Globus pallidus (tissue), 1 donor: ENCODE results near the gene SUV39H1.
"Not testable (repeated sequence)": the region's sequence is repeated elsewhere in the genome, so short reads cannot be mapped to it uniquely, and the experiment has no call there.

Source experiments
- DNase-seq: peaks from one replicate; pipeline ENCODE4 v3.0.0-alpha.2; 2015; ENCODE audit warnings: low spot score

The SUV39H1 gene

DNA sequence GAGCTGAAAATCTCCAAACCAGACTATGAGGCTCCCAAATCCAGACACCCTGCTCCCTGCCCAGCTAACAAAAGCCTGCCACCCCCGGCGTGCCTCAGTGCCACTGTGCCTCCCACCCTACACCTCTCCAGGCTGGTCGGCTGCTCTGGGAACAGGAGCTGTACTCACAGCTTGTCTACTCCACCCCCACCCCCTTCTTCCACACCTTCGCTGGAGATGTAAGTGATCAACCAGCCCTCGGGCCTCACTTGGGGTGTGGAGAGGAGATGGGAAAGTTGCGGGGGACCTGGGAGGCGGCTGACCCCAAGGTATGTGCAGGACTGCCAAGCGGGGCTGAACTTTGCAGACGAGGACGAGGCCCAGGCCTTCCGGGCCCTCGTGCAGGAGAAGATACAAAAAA lies 11.1 kb upstream of the SUV39H1 start:
- no peak for DNase-seq

DNA sequence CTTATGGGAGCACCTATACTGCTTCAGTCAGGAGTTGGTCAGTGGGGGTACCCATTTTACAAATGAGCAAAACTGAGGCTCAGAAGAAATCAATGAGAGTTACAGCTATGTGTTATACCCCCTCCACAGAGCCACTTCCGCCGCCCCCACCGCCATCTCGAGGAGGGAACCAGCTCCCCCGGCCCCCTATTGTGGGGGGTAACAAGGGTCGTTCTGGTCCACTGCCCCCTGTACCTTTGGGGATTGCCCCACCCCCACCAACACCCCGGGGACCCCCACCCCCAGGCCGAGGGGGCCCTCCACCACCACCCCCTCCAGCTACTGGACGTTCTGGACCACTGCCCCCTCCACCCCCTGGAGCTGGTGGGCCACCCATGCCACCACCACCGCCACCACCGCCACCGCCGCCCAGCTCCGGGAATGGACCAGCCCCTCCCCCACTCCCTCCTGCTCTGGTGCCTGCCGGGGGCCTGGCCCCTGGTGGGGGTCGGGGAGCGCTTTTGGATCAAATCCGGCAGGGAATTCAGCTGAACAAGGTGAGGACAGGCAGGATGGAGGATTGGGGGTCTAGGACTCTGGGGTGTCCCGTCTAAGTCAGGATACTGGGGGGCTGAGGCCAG lies 7.9 kb upstream of the SUV39H1 start:
- no peak for DNase-seq

DNA sequence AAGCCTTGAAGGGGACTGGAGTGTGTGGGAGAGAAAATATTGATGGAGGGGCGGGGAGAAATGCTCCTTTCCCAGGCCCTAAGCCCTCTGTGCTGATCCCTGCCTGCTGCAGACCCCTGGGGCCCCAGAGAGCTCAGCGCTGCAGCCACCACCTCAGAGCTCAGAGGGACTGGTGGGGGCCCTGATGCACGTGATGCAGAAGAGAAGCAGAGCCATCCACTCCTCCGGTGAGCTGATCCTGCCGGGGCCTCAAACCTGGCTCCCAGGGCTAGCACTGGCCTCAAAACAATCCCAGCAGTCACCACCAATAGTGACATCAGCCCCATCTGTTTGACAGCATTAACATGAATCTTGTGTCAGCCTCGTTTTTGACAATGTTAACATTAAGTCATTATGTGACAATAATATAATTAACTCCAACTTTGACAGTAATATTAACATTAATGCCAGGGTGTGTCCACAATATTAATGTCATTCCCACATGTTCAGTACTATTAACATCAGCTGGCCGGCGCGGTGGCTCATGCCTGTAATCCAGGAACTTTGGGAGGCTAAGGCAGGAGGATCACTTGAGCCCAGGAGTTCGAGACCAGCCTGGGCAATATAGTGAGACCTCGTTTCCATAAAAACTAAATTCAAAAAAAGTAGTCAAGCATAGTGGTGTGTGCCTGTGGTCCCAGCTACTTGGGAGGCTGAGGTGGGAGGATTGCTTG lies 7.2 kb upstream of the SUV39H1 start:
- no peak for DNase-seq

DNA sequence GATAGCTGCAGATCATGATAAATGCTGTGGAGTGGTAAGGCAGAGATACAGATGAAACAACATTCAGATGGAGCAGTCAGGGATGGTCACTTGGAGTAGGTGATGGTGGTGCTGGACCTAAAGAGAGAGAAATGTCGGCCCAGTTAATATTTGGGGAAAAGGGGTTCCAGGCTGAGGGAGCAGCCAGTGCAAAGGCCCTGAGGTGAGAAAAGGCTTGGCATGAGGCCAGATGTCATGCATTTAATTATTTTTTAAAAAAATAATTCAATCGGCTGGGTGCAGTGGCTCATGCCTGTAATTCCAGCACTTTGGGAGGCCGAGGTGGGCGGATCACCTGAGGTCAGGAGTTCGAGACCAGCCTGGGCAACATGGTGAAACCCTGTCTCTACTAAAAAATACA lies 4.8 kb upstream of the SUV39H1 start:
- DNase-seq, result not testable (repeated sequence)

DNA sequence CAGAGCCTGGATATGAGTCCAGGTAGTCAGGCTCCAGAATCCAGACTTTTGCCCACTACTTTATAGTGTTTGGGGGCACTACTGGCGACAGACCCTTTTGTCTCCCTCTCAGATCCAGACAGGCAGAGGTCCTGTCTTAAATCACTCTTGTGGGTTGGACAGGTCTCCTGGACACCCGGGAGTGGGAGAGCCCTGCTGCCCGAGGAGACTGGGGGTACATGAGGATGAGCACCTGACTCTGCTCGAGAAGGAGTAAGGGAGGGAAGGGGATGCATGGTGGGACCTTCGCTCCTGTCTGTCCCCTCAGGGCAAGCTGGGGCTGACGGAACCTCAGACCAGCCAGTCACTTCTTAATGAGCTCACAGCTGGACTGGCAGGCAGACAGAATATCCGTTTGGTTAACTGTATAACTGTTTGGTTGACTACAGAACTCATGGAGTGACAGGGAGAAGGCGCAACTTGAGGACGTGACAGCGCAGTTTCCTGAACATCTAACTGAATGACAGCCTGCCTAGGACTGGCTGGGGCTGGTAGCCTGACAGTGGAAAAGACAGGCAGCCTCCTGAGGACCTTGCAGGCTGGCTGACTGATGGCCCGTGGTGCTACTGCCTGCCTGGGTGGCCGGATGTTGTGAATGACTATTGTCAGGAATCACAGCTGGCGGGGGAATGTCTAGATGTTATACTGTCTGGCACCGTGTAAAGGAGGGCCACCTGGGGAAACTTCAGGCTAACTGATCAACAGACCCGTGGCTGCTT lies 1.6 kb upstream of the SUV39H1 start:
- no peak for DNase-seq

DNA sequence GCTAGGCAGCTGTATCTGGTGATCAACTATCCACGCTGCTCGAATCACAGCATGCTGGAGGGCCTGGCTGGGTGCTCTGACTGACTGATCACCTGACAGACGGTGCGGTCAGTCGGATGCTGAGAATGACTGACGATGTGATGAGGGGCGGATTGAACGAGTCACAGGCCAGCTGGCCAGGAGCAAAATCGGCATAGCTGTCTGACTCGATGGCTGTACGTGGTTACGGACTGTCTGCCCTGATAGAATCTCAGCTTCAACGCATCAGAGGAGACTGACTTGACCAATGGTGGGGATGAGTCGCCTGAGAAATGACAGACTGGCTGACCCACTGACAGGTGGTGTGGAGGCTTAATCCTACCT lies 1.0 kb upstream of the SUV39H1 start:
- DNase-seq, result no peak

DNA sequence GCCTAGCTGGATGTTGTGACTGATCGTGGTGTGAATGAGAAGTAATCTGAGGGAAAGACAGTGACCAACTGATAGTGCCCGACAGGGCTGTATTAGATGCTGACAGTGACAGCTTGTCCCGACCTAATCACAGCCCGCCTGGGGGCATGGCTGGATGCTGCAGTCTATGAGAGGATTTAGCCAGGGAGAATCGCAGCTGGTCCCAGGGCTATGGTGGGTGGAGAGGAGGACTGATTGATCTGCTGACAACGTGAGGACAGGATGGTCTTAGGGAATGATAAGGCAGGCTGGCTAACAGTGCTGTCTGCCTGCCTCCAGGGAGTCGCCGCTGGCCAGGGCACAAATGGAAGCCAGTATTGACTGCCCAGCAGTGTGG lies 621 bp upstream of the SUV39H1 start:
- DNase-seq, result peak; percentile 26

DNA sequence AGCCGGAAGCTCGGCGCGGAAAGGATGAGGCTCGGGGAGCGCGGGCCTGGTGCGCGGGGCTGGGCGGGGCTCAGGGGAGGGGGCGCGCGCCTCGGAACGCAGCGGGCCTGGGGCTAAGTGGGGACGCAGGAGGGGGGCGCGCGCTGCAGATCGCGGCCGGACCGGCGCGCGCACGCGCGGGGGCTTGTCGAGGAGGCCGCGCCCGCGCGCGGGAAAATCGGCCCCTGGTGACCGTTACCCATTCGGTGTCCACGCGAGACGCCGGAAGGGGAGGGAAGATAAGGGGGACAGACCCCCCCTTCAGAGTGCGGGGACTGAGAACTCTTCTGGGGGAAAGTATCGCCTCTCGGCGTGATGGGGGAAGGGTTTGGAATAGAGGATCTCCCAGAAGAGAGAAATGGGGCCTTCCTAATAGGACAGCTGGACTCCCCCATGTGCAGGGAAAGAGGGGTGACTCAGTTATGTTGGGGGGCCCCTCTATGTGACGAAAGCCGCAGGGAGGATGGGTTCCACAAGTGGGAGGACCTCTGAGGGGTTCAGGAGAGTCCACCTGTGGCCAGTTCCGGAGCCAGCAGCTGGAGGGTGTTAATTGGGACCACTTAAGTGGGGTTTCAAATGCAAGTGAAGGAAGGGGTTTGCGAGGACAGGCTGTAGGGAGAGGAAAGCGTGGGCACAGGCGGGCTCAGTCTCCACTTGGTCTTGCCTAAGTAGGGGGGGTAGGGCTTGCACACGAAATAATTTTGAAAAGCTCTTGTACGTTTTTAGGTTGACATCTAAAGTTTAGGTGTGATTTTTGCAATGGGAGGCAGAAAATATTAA lies 584 bp downstream of the SUV39H1 start:
- no peak for DNase-seq

DNA sequence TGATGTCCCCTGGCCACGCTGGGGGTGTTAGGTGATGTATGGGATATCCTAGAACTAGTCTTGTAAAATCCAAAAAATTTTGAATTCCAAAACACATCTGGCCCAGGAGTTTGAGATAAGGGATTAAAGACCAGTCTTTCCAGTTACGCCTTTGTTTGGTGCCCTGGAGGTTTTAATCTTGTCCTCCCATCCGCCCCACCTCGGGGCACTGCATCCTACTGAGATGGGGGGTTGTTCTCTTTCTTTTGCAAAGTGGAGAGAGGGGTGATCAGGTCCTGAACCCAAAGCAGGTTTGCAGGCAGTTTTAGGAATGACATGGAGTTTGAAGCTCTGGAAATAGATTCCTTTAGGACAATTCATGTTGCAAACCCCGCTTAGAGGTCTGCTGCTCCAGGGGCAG lies 1.8 kb downstream of the SUV39H1 start:
- DNase-seq, result no peak

DNA sequence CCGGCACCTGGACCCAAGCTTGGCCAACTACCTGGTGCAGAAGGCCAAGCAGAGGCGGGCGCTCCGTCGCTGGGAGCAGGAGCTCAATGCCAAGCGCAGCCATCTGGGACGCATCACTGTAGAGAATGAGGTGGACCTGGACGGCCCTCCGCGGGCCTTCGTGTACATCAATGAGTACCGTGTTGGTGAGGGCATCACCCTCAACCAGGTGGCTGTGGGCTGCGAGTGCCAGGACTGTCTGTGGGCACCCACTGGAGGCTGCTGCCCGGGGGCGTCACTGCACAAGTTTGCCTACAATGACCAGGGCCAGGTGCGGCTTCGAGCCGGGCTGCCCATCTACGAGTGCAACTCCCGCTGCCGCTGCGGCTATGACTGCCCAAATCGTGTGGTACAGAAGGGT lies 3.7 kb downstream of the SUV39H1 start:
- DNase-seq, result no peak

DNA sequence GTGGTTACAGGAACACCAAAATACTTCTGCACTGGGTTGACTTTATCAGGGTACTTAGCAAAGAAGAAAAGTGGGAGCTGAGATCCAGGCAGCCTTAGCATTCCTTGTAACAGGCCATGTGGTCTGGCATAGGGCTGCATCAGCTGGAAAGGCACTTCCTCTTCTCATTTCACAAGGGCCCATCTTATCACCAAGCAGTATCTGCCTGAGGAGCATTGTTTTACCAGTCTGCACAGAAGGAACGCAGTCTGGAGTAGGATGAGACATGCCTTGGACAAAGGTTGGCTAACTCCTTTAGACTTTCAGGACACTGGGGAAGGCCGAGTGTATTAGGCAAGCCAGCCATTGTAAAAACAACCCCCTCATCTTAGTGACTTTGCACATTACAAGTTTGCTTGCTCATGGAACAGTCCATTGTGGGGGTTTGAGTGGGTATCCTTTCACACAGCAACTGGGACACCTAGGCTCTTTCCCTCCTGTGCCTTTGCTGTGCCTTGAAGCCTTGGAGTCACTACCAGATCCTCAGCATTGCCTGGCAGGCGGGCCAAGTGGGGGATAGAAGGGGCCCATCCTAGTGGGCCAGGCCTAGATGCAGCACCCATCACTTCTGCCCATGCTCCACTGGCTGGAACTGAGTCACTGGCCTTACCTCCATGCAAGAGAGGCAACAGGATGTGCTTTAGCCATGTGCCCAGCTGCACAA lies 4.6 kb downstream of the SUV39H1 start:
- DNase-seq, result no peak

DNA sequence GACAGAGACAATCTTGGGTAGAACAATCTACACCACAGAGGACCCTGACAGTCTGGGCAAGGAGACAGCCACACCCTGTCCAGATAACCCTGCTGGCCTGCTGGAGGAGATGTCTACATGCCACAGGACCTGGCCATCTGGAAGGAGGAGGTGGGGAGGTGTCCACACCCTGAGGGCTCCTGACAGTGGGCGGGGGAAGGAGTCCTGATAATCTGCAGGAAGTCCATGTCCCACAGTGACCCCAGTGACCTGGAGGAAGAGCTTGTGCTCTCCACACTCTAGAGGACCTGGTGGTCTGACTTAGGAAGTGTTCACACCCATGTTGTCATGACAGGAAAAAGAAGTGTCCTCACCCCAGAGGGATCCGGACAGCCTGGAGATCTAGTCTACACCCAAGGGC lies 5.5 kb downstream of the SUV39H1 start:
- no peak for DNase-seq

DNA sequence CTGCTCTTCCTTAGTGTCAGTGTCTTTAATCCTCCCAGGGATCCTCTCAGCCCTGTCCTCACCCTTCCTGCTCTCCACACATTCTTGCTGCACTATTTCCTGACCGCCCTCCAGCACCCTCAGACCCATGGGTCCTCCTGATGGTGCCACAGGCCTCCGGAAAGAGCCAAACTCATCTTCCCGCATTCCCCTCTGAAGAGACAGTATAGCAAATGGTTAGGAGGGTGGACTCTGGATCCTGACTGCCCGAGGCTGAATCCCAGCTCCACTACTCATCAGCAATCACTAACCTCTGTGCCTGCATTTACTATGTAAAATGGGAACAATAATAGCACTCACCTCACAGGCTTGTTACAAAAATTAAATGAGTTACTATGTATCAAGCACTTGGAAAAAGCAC lies 6.2 kb downstream of the SUV39H1 start:
- DNase-seq, result no peak

DNA sequence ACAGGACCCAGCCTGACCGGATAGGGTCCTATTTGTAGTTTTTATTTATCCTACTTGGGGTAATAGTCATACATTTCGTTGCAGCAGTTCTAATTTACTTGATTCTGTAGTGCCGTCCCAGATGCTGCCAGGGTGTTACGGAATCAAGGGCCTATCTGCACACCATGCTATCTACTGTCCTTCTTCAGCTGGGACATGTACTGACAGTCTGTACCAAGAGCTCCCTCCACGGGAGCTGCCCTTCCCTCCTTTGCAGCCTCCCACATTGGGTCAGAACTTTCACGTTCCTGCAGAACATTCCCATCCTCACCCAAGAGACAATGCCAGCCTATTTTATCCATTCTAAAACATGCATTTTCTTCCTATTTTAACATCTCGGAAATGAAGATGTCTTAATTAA lies 6.7 kb downstream of the SUV39H1 start:
- no peak for DNase-seq

DNA sequence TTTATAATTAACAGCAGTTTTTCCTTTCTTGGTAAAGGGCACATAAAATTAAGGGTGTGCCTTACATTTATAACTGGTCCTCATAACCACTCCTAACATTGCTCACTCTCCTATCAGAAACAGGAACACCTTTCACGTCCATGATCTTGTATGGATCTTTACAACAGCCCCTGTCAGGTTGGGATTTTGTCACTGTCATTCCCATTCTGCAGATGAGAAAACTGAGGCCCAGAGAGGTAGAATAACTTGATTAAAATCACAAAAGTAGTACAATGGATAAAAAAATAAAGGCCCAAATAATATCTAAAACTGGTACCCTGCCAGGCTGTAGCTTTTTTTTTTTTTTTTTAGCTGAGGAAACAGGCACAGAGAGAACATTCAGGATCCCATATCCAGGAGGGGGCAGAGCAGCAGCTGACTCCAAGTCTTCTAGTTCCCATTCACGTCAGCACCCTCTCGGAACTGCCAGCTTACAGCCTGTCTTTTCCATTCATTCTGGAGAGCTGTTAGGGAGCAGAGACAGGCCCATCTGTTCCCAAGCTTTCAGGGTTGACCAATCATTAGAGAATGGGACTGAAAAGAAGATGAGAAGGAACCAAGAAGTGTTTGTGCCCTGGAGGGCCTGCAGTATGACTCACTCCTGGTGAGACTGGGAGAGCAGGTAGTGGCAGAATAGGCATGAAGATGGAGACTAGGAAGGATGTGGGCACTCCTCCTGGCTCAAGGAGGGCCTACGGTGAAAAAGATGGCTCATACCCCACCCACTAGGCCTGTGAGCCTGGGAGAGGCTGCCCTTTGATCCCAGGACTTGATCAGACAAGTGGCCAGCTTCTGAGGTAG lies 7.3 kb downstream of the SUV39H1 start:
- DNase-seq, result peak; percentile 37

DNA sequence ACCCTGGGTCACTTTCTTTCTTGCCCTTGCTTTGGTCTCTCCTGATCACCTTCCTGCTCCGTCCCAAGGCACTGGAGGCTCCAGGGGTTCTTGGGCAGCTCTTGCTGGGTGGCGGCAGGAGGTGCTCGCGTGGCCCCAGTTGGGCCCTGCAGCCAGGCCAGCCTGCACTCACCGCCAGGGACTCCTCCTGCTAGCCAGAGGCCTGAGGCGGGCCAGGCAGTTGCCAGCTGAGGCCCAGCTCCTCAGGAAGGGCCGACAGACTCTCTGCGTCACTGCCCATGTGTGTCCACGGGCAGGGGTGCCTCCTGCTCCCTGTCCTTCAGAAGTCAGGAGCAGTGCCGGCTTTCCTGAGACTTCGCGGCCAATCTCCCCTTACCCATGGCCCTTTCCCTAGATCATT lies 9.3 kb downstream of the SUV39H1 start:
- no peak for DNase-seq

DNA sequence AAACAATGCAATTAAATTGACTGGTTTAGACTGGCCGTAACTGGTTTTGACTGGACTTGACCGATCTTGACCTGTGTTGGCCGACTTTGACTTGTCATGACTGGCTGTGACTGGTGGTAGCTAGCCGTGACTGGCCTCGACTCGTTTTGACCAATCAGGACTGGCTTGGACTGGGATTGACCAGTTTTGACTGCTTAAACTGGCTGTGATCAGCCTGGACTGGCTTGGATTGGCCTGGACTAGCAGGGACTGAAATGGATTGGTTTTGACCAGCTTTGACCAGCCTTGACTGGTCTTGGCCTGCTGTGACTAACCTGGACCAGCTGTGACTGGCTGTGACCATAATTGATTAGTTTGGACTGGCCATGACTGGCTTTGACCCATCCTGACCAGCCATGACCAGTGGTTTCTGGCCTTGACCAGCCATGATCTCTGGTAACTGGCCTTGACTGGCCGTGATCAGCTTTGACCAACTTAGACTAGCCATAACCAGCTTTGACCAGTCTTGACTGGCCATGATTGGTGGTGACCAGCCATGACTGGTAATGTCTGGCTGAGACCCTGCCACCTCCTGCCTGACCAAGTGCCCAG lies 13.1 kb downstream of the SUV39H1 start:
- DNase-seq, result no peak

DNA sequence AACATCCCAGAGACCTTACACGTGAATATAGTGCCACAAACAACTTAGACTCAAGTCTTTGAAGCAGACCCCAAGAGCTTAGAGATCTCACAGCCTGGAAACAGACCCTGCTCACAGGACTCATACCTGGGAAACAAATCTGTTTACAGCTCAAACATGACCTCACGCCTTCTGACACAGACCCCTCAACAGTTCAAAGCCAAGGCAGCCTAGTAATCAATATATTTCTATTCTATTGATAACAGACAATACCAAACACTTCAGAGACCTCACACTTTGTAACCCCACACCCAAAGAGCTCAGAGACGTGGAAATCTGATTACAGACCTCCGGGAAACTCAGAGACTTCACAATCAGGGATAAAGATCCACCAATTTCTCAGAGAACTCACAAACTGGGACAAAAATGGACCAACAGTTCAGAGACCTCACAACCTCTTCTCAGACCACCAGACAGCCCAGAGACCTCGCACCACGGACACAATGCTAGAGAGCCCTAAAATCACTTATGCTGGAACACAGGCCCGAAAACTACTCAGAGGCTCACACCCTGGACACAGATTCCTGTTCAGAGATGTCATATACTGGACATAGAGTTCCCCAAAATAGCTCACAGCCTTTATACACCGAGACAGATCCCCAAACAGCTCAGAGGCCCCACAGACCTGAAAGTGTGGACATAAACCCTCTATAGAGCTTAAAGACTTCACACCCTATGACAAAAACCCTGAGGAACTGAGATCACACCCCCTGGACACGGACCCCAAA lies 14.8 kb downstream of the SUV39H1 start:
- DNase-seq, result no peak

DNA sequence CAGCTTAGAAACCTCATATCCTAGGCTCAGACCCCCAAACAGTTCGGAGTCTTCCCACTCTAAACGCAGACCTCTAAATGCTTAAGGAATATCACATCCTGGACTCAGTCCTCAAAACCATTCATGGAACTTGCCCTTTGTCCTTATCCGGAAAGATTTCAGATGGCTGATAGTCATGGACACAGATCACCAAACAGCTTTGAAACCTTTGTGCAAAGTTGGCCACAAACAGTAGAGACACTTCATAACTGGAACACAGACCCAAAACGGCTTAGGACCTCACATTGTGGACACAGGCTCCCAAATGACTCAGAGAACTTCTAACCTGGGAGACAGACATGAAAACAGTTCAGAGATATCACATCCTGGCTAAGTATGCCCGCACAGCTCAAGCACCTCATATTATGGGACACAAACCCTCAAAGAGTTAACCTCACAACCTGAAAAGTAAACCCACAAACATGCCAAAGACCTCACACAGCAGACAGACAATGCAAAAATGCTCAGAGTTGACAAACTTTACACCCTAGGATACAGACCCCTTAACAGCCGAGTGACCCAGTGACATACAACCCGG lies 15.5 kb downstream of the SUV39H1 start:
- DNase-seq, result no peak

DNA sequence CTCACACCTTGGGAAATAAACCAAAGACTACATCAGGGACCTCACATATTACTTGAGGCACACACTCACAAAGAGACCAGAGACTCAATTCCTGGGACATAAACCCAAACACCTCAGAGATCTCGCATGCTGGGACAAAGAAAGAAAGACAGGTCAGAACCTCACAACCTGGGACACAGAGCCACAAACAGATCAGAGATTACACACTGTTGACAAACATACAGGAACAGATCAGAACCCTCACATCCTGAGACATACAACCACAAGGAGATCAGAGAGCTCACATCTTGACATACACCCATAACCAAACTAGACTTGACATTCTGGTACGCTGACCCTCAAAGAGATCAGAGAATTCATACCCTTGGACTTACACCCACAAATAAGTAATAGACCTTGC lies 17.3 kb downstream of the SUV39H1 start:
- DNase-seq, result no peak
